Cardiac muscle cell (in vitro differentiated cells and primary cell): ENCODE measurements around the gene FRMD5. TPM values are rescaled to one million over a fixed set of nuclear protein-coding genes. Genes with fewer than 3 reads are reported as not detected.
A peak's percentile ranks its signal among the peaks of the same experiment; 100 is the strongest.

Source experiments
- DNase-seq, 2 donors: peaks; one replicate each; pipeline versions ENCODE4 v3.0.0 to v3.0.0-alpha.2; 2010 to 2017; ENCODE audit warnings: low read depth in 1 of 2, low spot score in 1 of 2
- H3K27ac ChIP-seq: fragments of 200-600 bp; sonication (generic); 2 replicates; pipeline ENCODE4 v1.5.1; 2016
- H3K27me3 ChIP-seq: fragments of 200-600 bp; sonication (generic); 2 replicates; pipeline ENCODE4 v1.6.0; 2016; ENCODE audit warnings: control low read depth
- H3K36me3 ChIP-seq: fragments of 200-600 bp; sonication (generic); 2 replicates; pipeline ENCODE4 v1.5.1; 2016; ENCODE audit warnings: control low read depth
- H3K4me1 ChIP-seq: fragments of 200-600 bp; sonication (generic); 2 replicates; pipeline ENCODE4 v1.8.1; 2017; ENCODE audit warnings: low read depth, mild to moderate bottlenecking, mixed run types
- H3K4me3 ChIP-seq: fragments of 200-600 bp; sonication (generic); 2 replicates; pipeline ENCODE4 v1.5.1; 2016; ENCODE audit warnings: mild to moderate bottlenecking
- H3K9me3 ChIP-seq: fragments of 200-600 bp; sonication (generic); 2 replicates; pipeline ENCODE4 v1.5.1; 2017; ENCODE audit warnings: low read depth, mild to moderate bottlenecking, control low read depth
- polyA plus RNA-seq: library from polyadenylated mRNA; unstranded; fragments of >200 nt; fragmentation: Nextera tagmentation; extraction: Ambion mirVana; gene quantifications from 2 replicates; pipeline ENCODE4 v1.2.1, GENCODE V29; 2016
- total RNA-seq: library from RNA; depleted of rRNA; stranded (reverse); fragments of >200 nt; gene quantifications from 2 replicates; pipeline ENCODE4 v1.2.3, GENCODE V29; 2016
- TF ChIP-seq, protein P1 (sequence below): IDR thresholded peaks from 2 replicates; pipeline ENCODE4 v1.5.1; 2012; ENCODE audit warnings: low read depth, mild to moderate bottlenecking, low read length

The FRMD5 gene
- total and polyA plus RNA-seq, 2 experiments from 2014 or later = 26.8 to 59.7 TPM

DNA sequence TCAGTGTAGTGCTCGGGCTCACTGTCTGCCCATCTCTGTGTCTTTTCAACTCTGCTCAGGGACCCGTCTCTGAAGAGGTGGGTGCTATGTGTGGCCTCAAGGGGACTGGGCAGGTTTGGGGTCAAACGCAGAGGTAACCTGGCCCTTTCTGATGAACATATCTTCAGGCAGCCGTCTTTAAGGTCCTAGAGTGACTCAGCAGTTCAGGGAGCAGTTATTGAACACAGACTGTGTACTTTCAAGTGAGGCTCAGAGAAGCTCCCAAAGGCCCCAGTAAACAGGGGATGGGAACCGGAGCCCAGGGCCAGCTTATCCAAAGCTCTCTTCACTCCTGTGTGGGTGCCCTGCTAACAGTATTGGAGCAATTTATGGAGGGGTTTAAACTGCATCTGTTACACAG, 295.1 kb downstream of the FRMD5 start:
- TF ChIP-seq, protein P1, sequence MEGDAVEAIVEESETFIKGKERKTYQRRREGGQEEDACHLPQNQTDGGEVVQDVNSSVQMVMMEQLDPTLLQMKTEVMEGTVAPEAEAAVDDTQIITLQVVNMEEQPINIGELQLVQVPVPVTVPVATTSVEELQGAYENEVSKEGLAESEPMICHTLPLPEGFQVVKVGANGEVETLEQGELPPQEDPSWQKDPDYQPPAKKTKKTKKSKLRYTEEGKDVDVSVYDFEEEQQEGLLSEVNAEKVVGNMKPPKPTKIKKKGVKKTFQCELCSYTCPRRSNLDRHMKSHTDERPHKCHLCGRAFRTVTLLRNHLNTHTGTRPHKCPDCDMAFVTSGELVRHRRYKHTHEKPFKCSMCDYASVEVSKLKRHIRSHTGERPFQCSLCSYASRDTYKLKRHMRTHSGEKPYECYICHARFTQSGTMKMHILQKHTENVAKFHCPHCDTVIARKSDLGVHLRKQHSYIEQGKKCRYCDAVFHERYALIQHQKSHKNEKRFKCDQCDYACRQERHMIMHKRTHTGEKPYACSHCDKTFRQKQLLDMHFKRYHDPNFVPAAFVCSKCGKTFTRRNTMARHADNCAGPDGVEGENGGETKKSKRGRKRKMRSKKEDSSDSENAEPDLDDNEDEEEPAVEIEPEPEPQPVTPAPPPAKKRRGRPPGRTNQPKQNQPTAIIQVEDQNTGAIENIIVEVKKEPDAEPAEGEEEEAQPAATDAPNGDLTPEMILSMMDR = no peak
- H3K36me3 ChIP-seq = no peaks in the 10 kb centered on the region
- no peak overlapping the region for H3K27ac ChIP-seq
- H3K27me3 ChIP-seq = no peaks in the 10 kb centered on the region
- no peaks in the 10 kb centered on the region for H3K9me3 ChIP-seq
- DNase-seq = no peak
- H3K4me3 ChIP-seq = no peak overlapping the region
- peaks cover 40% of the 10 kb centered on the region for H3K4me1 ChIP-seq

DNA sequence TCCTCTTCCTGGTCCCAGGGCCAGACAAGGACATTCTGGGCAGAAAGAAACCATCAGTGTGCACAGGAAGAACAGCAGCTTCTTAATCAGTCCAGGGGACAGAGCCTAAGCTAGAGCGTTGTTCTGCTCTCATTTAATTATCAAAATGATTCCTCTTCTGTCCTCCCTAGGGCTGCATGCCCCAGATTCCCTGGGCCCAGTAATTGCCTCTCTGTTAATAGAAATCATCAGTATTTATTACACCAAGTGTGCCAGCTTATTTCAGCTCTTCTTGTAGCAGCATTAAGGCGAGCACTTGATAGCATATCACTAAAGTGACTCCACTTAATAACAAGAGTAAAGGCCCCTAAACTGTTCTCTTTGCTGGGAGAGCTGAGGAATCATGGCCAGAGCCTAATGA, 296.2 kb downstream of the FRMD5 start:
- Histone ChIP-seq H3K36me3 (no peaks in the 10 kb centered on the region), H3K4me3 (no peak overlapping the region), H3K4me1 (peaks cover 50% of the 10 kb centered on the region), H3K27me3 (no peaks in the 10 kb centered on the region), H3K9me3 (no peaks in the 10 kb centered on the region), H3K27ac (no peak overlapping the region)
- no peak for DNase-seq
- TF ChIP-seq, protein P1 = no peak

DNA sequence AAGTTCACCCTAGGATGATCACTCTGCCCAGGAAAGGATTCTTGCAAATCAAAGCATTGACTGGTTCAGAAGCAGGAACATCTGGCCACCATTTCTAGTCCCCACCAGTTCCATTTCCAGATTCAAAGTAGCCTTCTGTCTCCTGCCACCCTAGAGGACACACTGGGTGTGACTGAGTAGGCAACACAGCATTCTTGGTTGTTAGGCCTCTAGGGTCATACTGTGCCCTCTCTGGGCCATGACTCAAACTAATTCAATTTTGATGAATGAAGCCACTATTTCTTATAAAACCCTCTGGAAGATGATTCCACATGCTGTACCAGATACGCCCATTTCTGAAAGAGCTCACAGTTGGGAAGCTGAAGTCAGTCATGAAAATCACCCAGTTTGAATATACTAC, 298.5 kb downstream of the FRMD5 start:
- Histone ChIP-seq H3K27ac (no peak overlapping the region), H3K27me3 (no peaks in the 10 kb centered on the region), H3K36me3 (no peaks in the 10 kb centered on the region), H3K4me3 (no peak overlapping the region), H3K4me1 (peaks cover 49% of the 10 kb centered on the region), H3K9me3 (no peaks in the 10 kb centered on the region)
- TF ChIP-seq, protein P1 = no peak
- DNase-seq = no peak

DNA sequence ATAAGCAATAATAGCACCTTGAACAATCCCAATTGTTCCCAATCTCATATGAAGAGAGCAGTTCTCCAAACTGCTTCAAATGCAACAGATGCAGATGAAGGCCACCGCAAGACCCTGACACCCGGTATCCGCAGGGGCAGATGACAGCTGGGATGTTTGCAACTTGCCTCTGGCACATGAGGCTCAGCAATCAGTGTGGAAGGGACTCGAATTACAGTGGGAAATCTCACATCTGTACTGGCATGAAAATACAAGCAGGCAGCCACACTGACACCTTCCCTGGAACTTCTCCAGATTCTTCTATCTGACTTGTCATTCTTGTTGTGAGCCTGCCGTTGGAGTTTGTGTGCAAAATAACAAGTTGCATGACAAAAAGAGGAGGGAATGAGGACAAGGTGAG, 299.5 kb downstream of the FRMD5 start:
- Histone ChIP-seq H3K9me3 (no peaks in the 10 kb centered on the region), H3K27me3 (no peaks in the 10 kb centered on the region), H3K27ac (peak overlapping the region; percentile 30), H3K4me1 (peaks cover 48% of the 10 kb centered on the region), H3K36me3 (no peaks in the 10 kb centered on the region), H3K4me3 (no peak overlapping the region)
- TF ChIP-seq, protein P1 = no peak
- no peak for DNase-seq

DNA sequence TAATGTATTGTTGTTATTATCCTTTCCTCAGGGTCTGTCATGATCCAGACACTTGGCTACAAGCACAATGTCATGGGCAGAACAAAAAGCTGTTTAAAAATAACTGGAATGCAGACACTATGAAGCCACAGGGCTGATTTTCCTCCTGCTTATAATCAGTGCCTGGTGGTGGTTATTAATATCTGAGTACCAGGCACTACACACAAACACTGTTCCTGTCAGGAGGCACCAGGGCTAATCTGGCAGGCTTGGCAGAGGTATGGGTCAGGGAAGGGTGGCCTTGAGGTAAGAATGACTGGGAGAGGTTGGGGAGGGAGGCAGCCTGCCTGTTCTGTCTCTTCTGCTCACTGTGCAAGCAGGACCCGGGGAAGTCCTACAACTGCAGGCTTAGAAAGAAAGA, 301.1 kb downstream of the FRMD5 start:
- Histone ChIP-seq H3K27me3 (no peaks in the 10 kb centered on the region), H3K27ac (peak overlapping the region; percentile 90), H3K4me3 (no peak overlapping the region), H3K36me3 (no peaks in the 10 kb centered on the region), H3K4me1 (peaks cover 47% of the 10 kb centered on the region), H3K9me3 (no peaks in the 10 kb centered on the region)
- TF ChIP-seq, protein P1 = no peak
- peak in 1 of 2 donors; percentile 45 for DNase-seq

DNA sequence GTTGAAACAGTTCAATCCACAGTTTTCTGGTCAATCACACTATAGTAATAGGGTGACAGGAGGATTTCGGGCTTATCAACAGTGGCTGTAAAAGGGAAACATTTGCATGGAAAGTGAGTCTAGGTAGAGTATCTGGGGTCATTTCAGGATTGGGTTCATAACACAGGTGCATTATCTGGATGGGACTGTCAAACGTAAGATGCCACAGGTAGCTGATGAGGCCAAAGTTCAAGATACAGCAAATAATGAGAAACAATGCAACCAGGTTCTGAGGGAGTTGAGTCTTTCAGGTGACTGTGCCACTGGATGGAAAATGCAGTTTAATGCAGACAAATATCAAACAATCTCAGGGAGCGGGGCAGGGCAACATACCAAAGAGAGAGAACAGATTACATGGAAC, 306.0 kb downstream of the FRMD5 start:
- TF ChIP-seq, protein P1 = no peak
- no peak overlapping the region for H3K4me3 ChIP-seq
- H3K9me3 ChIP-seq = no peaks in the 10 kb centered on the region
- no peaks in the 10 kb centered on the region for H3K36me3 ChIP-seq
- peak overlapping the region; percentile 19 for H3K27ac ChIP-seq
- peaks cover 20% of the 10 kb centered on the region for H3K4me1 ChIP-seq
- no peak for DNase-seq
- H3K27me3 ChIP-seq = no peaks in the 10 kb centered on the region
